GM23338 (cell line): ENCODE data around the gene TMIGD3. TPM values are rescaled to one million over a fixed set of nuclear protein-coding genes. Genes with fewer than 3 reads are reported as not detected.

Source experiments
- ATAC-seq: fragments of 200-7000 bp; cut with Tn5 transposase; 3 replicates; pipeline ENCODE4 v1.9.1; 2020
- DNase-seq: peaks from one replicate; pipeline ENCODE4 v3.0.0-alpha.2; 2015; ENCODE audit warnings: low spot score
- H2AFZ ChIP-seq: fragments of 200-600 bp; sonication (generic); 2 replicates; pipeline ENCODE4 v1.8.0; 2016; ENCODE audit warnings: antibody characterized with exemption, mild to moderate bottlenecking, moderate library complexity
- H3F3A ChIP-seq: fragments of 200-600 bp; sonication (generic); replicated peaks from 2 replicates; pipeline ENCODE4 v1.8.0; 2017; ENCODE audit warnings: antibody characterized with exemption, mixed run types, low read depth
- H3K27ac ChIP-seq: fragments of 200-600 bp; sonication (generic); 2 replicates; pipeline ENCODE4 v1.6.1; 2016; ENCODE audit warnings: low read depth
- H3K27me3 ChIP-seq: fragments of 200-600 bp; sonication (generic); 2 replicates; pipeline ENCODE4 v1.8.0; 2016; ENCODE audit warnings: mild to moderate bottlenecking, mixed run types, moderate library complexity; ENCODE audit not compliant: insufficient read depth
- H3K36me3 ChIP-seq: fragments of 200-600 bp; sonication (generic); 2 replicates; pipeline ENCODE4 v1.8.0; 2016; ENCODE audit warnings: mild to moderate bottlenecking; ENCODE audit not compliant: insufficient read depth
- H3K4me1 ChIP-seq: fragments of 200-600 bp; sonication (generic); 2 replicates; pipeline ENCODE4 v1.8.0; 2016; ENCODE audit warnings: mild to moderate bottlenecking, moderate library complexity; ENCODE audit not compliant: insufficient read depth
- H3K4me2 ChIP-seq: fragments of 200-600 bp; sonication (generic); 2 replicates; pipeline ENCODE4 v1.7.1; 2017; ENCODE audit warnings: mixed run types
- H3K4me3 ChIP-seq: fragments of 200-600 bp; sonication (generic); 2 replicates; pipeline ENCODE4 v1.6.1; 2016; ENCODE audit warnings: mixed run types
- H3K79me2 ChIP-seq: fragments of 200-600 bp; sonication (generic); replicated peaks from 2 replicates; pipeline ENCODE4 v1.8.0; 2017; ENCODE audit warnings: mild to moderate bottlenecking; ENCODE audit not compliant: insufficient read depth
- H3K9me2 ChIP-seq: fragments of 200-600 bp; sonication (generic); 2 replicates; pipeline ENCODE4 v1.8.0; 2017; ENCODE audit not compliant: insufficient read depth
- H4K20me1 ChIP-seq: fragments of 200-600 bp; sonication (generic); replicated peaks from 2 replicates; pipeline ENCODE4 v1.8.0; 2017; ENCODE audit warnings: mild to moderate bottlenecking; ENCODE audit not compliant: insufficient read depth
- H3K27ac Mint-ChIP-seq: 2 replicates; pipeline ENCODE4 v1.8.0; 2020; ENCODE audit warnings: inconsistent platforms, mild to moderate bottlenecking, moderate library complexity, mixed read lengths
- H3K27me3 Mint-ChIP-seq: 3 replicates; pipeline ENCODE4 v1.8.0; 2022; ENCODE audit warnings: low read depth, mild to moderate bottlenecking, moderate library complexity, mixed read lengths, inconsistent platforms; ENCODE audit not compliant: insufficient read depth, poor library complexity
- H3K36me3 Mint-ChIP-seq: 3 replicates; pipeline ENCODE4 v1.8.0; 2021; ENCODE audit warnings: low read depth, mild to moderate bottlenecking, inconsistent platforms, moderate library complexity, mixed read lengths
- H3K4me1 Mint-ChIP-seq: 3 replicates; pipeline ENCODE4 v1.8.0; 2020; ENCODE audit warnings: mild to moderate bottlenecking, inconsistent platforms, mixed read lengths
- H3K4me3 Mint-ChIP-seq: 3 replicates; pipeline ENCODE4 v1.8.0; 2021; ENCODE audit warnings: moderate library complexity, mild to moderate bottlenecking, inconsistent platforms, mixed read lengths
- H3K9me3 Mint-ChIP-seq: 3 replicates; pipeline ENCODE4 v1.8.0; 2020; ENCODE audit warnings: moderate library complexity, mild to moderate bottlenecking, inconsistent platforms, mixed read lengths
- CREB1 ChIP-seq: fragments of 250-450 bp; sonication (Bioruptor Pico); IDR thresholded peaks from 2 replicates; pipeline ENCODE4 v1.5.0; 2020; ENCODE audit warnings: low read depth, mild to moderate bottlenecking, moderate library complexity
- ETS1 ChIP-seq: IDR thresholded peaks from 2 replicates; pipeline ENCODE4 v1.6.1; 2016; ENCODE audit warnings: antibody characterized with exemption
- EZH2 ChIP-seq: fragments of 200-600 bp; sonication (generic); IDR thresholded peaks from one replicate; pipeline ENCODE4 v1.8.0; 2017; ENCODE audit warnings: antibody characterized with exemption, mild to moderate bottlenecking, low read depth; ENCODE audit not compliant: unreplicated experiment
- EZH2phosphoT487 ChIP-seq: fragments of 200-600 bp; sonication (generic); IDR thresholded peaks from one replicate; pipeline ENCODE4 v1.8.1; 2018; ENCODE audit warnings: antibody characterized with exemption; ENCODE audit not compliant: unreplicated experiment
- JUNB ChIP-seq: IDR thresholded peaks from one replicate; pipeline ENCODE4 v1.6.1; 2016; ENCODE audit warnings: antibody characterized with exemption; ENCODE audit not compliant: unreplicated experiment
- NANOG ChIP-seq: IDR thresholded peaks from 2 replicates; pipeline ENCODE4 v1.6.1; 2016; ENCODE audit warnings: antibody characterized with exemption, borderline replicate concordance
- ZNF114 ChIP-seq: fragments of 250-450 bp; sonication (Bioruptor Pico); IDR thresholded peaks from 2 replicates; pipeline ENCODE4 v1.5.0; 2020; ENCODE audit warnings: mild to moderate bottlenecking, moderate library complexity
- ZNF331 ChIP-seq: fragments of 250-450 bp; sonication (Bioruptor Pico); IDR thresholded peaks from 2 replicates; pipeline ENCODE4 v1.5.0; 2020; ENCODE audit warnings: low read depth, mild to moderate bottlenecking, moderate library complexity
- polyA plus RNA-seq: library from polyadenylated mRNA; unstranded; fragments of >200 nt; fragmentation: Nextera tagmentation; extraction: Ambion mirVana; gene quantifications from 2 replicates; pipeline ENCODE4 v1.2.1, GENCODE V29; 2016
- total RNA-seq: library from RNA; depleted of rRNA; stranded (reverse); fragments of >200 nt; shearing (Covaris generic); gene quantifications from 2 replicates; pipeline ENCODE4 v1.2.3, GENCODE V29; 2014
- TF ChIP-seq, protein P1 (sequence below), 2 experiments: fragments of 200-600 bp in 1 of 2; sonication (generic) in 1 of 2; conservative IDR thresholded peaks; 2 replicates each; pipeline versions ENCODE4 v1.5.1 to v1.6.1; 2016 to 2017; ENCODE audit warnings: antibody characterized with exemption in 2 of 2, low read depth in 2 of 2, mild to moderate bottlenecking in 2 of 2, moderate library complexity in 1 of 2
- TF ChIP-seq, protein P2 (sequence below): IDR thresholded peaks from one replicate; pipeline ENCODE4 v1.6.1; 2018; ENCODE audit warnings: antibody characterized with exemption; ENCODE audit not compliant: unreplicated experiment

TMIGD3 gene
- total and polyA plus RNA-seq, 2 experiments from 2014 or later: not detected

DNA sequence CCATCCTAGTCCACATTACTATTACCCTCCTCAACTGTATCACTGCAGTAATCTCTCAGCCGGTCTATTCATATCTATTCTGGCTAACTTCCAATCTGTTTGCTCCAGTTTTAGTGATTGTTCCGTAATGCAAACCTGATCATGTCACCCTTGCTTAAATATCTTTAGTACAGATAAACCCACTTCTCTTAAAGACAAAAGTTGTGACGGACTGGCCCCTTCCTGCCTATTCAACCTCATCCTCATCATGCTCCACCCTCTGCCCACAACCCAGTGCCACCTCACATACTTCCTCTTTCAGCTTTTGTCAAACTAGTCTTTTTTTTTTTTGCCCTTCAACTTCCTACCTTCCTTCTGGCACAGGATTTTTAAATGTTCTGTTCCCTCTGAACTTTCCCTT lies 32.4 kb downstream of the TMIGD3 start (continued):
- TF ChIP-seq, protein P1, sequence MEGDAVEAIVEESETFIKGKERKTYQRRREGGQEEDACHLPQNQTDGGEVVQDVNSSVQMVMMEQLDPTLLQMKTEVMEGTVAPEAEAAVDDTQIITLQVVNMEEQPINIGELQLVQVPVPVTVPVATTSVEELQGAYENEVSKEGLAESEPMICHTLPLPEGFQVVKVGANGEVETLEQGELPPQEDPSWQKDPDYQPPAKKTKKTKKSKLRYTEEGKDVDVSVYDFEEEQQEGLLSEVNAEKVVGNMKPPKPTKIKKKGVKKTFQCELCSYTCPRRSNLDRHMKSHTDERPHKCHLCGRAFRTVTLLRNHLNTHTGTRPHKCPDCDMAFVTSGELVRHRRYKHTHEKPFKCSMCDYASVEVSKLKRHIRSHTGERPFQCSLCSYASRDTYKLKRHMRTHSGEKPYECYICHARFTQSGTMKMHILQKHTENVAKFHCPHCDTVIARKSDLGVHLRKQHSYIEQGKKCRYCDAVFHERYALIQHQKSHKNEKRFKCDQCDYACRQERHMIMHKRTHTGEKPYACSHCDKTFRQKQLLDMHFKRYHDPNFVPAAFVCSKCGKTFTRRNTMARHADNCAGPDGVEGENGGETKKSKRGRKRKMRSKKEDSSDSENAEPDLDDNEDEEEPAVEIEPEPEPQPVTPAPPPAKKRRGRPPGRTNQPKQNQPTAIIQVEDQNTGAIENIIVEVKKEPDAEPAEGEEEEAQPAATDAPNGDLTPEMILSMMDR (conservative IDR thresholded peaks at IDR 0.05; ENCODE audit: low read depth in 2 of 2): no peak
- TF ChIP-seq JUNB: no peak

DNA sequence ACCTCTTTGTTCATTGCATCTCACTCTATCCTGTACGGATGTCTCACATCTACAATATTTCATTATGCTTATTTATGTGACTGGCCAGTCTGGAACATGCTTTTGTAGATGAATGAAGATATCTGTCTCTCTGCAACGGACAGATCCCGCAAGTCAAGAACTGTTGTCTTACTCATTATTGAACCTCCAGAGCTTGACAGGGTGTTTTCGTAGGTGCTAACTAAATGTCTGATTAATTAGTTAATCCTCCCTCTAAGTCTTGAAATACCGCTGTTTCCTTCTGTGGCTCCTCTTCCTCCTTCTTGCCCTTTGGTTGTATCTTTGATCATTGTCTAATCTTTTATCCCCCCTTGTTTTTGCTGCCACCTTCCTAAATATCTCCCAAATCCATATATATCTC lies 32.8 kb downstream of the TMIGD3 start:
- Histone ChIP-seq H3K4me1 (no peaks in the 10 kb centered on the region), H3K27me3 (no peaks in the 10 kb centered on the region), H2AFZ (no peak overlapping the region), H3F3A (no peaks in the 10 kb centered on the region), H3K4me3 (no peak overlapping the region), H3K4me2 (no peak overlapping the region), H4K20me1 (no peaks in the 10 kb centered on the region), H3K79me2 (no peaks in the 10 kb centered on the region), H3K9me2 (no peaks in the 10 kb centered on the region; the same call in 1 of the 2 replicates), H3K36me3 (no peaks in the 10 kb centered on the region), H3K27ac (no peak overlapping the region)
- ATAC-seq (no peak), DNase-seq (no peak)
- Mint-ChIP-seq H3K36me3 (no peaks in the 10 kb centered on the region), H3K9me3 (no peaks in the 10 kb centered on the region), H3K4me1 (no peaks in the 10 kb centered on the region), H3K27me3 (no peaks in the 10 kb centered on the region), H3K27ac (no peak overlapping the region), H3K4me3 (no peak overlapping the region)
- TF ChIP-seq ZNF331 (CRISPR knock-in tag) (no peak), NANOG (no peak), ETS1 (no peak), EZH2phosphoT487 (no peak), EZH2 (no peak), ZNF114 (CRISPR knock-in tag) (no peak), JUNB (no peak), CREB1 (no peak)
- TF ChIP-seq, protein P1 (conservative IDR thresholded peaks at IDR 0.05; ENCODE audit: low read depth in 2 of 2): no peak
- TF ChIP-seq, protein P2, sequence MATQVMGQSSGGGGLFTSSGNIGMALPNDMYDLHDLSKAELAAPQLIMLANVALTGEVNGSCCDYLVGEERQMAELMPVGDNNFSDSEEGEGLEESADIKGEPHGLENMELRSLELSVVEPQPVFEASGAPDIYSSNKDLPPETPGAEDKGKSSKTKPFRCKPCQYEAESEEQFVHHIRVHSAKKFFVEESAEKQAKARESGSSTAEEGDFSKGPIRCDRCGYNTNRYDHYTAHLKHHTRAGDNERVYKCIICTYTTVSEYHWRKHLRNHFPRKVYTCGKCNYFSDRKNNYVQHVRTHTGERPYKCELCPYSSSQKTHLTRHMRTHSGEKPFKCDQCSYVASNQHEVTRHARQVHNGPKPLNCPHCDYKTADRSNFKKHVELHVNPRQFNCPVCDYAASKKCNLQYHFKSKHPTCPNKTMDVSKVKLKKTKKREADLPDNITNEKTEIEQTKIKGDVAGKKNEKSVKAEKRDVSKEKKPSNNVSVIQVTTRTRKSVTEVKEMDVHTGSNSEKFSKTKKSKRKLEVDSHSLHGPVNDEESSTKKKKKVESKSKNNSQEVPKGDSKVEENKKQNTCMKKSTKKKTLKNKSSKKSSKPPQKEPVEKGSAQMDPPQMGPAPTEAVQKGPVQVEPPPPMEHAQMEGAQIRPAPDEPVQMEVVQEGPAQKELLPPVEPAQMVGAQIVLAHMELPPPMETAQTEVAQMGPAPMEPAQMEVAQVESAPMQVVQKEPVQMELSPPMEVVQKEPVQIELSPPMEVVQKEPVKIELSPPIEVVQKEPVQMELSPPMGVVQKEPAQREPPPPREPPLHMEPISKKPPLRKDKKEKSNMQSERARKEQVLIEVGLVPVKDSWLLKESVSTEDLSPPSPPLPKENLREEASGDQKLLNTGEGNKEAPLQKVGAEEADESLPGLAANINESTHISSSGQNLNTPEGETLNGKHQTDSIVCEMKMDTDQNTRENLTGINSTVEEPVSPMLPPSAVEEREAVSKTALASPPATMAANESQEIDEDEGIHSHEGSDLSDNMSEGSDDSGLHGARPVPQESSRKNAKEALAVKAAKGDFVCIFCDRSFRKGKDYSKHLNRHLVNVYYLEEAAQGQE: no peak
